Fibroblast of pulmonary artery (primary cell): ENCODE results near the gene ZCCHC10.
A peak's percentile ranks its signal among the peaks of the same experiment; 100 is the strongest.

Source experiments
- DNase-seq: peaks from one replicate; pipeline ENCODE4 v3.0.0-alpha.2; 2010; ENCODE audit warnings: low read depth
- H3K4me3 ChIP-seq: replicated peaks from 2 replicates; pipeline ENCODE4 v1.5.1; 2011; ENCODE audit warnings: low read depth, mild to moderate bottlenecking, control low read depth, low read length, moderate library complexity
- CTCF ChIP-seq: IDR thresholded peaks from 2 replicates; pipeline ENCODE4 v1.5.1; 2011; ENCODE audit warnings: mild to moderate bottlenecking, control low read depth, low read length, inconsistent platforms; ENCODE audit errors: missing control alignments

ZCCHC10 gene

GRCh38 chr5:133062276-133062675 is 35.9 kb upstream of the ZCCHC10 start:
- no peak for TF ChIP-seq CTCF

GRCh38 chr5:133059621-133060020 is 33.3 kb upstream of the ZCCHC10 start:
- TF ChIP-seq CTCF, result no peak
- no peak for DNase-seq
- H3K4me3 ChIP-seq, result no peak overlapping the region

More at GRCh38 chr5:133062276-133062675, 35.9 kb upstream of the ZCCHC10 start:
- no peak for DNase-seq
- H3K4me3 ChIP-seq, result no peak overlapping the region

GRCh38 chr5:133056891-133057290 is 30.5 kb upstream of the ZCCHC10 start:
- no peak for TF ChIP-seq CTCF
- DNase-seq, result no peak

DNA sequence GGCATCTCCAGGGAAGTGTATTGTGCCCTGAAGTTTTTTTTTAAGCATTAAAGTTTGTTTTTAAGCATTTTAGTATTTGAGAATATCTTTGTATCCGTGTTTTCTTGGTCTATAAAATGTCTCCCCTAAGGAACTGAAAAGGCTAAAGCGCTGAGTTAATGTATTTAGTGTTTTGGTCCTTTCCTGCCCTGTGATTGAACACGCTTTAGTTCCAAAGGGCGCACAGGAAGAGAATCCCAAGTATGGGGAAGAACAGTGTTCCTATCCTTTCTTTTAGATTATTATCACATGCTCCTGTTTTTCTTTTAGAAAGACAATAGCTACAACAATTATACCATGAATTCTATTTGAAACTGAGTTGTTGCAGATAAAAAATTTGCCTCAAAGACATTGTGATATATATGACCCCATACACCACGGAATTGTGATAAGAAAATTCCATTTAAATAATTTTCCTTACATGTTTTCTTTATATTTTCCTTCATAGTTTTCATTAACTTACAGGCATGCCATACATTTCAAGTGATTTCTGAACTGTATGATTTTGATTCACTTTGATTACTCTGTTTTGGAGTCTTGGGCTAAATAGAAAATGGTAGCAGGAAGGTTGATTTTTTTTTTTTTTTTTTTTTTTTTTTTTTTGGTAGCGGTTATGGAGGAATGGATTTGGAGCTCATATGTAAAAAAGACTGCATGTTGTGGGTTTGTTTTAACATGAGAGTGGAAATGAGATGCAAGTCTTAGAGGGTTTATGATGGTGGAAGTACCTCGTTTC is 28.5 kb upstream of the ZCCHC10 start:
- no peak overlapping the region for H3K4me3 ChIP-seq
- TF ChIP-seq CTCF, result no peak
- DNase-seq, result no peak

More at GRCh38 chr5:133056891-133057290, 30.5 kb upstream of the ZCCHC10 start:
- no peak overlapping the region for H3K4me3 ChIP-seq

DNA sequence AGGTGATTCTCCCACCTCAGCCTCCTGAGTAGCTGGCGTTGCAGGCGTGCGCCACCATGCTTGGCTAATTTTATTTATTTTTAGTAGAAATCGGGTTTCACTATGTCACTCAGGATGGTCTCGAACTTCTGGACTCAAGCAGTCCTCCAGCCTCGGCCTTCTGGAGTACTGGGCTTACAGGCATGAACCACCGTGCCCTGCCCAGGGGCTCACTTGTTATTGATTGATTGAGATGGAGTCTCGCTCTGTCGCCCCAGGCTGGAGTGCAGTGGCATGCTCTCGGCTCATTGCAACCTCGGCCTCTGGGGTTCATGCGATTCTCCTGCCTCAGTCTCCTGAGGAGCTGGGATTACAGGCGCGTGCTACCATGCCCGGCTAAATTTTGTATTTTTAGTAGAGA is 27.1 kb upstream of the ZCCHC10 start:
- TF ChIP-seq CTCF, result no peak
- peak overlapping the region; percentile 99 for H3K4me3 ChIP-seq
- no peak for DNase-seq

DNA sequence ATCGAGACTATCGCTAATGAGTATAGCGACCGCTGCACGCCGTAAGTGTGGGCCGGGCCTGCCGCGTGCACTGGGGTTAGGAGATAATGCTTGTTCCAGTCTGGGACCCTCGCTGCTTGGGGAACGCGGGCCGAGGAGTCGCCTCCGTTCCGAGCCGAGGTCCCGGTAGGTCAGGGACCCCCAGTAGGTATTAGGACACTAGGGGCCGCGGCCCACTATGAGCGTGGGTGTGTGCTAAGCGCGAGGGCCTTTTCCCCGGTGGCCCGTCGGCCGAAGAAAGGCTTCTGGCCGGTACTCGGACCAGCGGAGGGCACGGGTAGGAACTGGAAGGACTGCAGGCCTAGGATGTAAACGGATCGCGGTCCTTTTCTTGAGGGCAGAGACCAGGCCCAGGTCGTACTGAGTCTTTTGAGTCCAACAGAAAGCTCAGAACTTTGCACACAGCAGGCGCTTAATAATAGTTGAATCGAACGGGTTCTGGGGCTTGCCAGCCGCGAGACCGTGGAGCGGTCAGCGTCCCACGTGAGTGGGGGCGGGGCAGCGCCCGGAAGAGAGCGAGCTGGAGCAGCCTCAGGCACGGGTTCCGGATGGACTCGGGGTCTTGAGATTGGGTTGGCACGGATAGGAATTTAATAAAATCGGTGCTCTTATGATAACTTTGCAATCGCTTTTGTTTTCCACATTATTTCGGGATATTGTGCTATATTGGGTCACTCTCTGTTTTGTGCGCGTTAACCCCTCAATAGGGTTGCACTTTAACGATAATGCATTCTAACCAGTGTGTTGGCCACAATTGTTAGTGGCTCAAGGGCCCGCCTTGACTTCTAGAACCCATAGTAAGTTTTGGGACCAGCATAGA is 26.2 kb upstream of the ZCCHC10 start:
- peak overlapping the region; percentile 99 for H3K4me3 ChIP-seq
- peak; percentile 62 for DNase-seq
- no peak for TF ChIP-seq CTCF
